Pons (tissue), 1 donor: ENCODE measurements around the gene TNK1.
"Not testable (repeated sequence)": the region's sequence is repeated elsewhere in the genome, so short reads cannot be mapped to it uniquely, and the experiment has no call there.

Source experiments
- DNase-seq: peaks from one replicate; pipeline ENCODE4 v3.0.0-alpha.2; 2016; ENCODE audit warnings: low spot score

TNK1 gene

GRCh38 chr17:7380855-7381683, at the start of gene TNK1:
TNK1 (plus strand) TSS chr17:7381089; CDS start chr17:7382927, 1,838 bp downstream.
- DNase-seq: no peak

- no peak for DNase-seq
Observed at GRCh38 chr17:7332111-7332510, 48.8 kb upstream of the TNK1 start.

GRCh38 chr17:7332600-7333069, 48.3 kb upstream of the TNK1 start:
- DNase-seq: not testable (repeated sequence)

GRCh38 chr17:7334938-7335538, 45.9 kb upstream of the TNK1 start:
- DNase-seq: no peak

GRCh38 chr17:7335765-7336164, 45.1 kb upstream of the TNK1 start:
- not testable (repeated sequence) for DNase-seq

GRCh38 chr17:7336240-7337175, 44.4 kb upstream of the TNK1 start, which contains the start of gene ACAP1:
ACAP1 (plus strand) TSS chr17:7336529; CDS start chr17:7336735, 206 bp downstream.
- no peak for DNase-seq

- not testable (repeated sequence) for DNase-seq
Observed at GRCh38 chr17:7337600-7337999, 43.3 kb upstream of the TNK1 start.

GRCh38 chr17:7340179-7340578, 40.7 kb upstream of the TNK1 start:
- DNase-seq: no peak

- no peak for DNase-seq
Observed at GRCh38 chr17:7341842-7342241, 39.0 kb upstream of the TNK1 start.

GRCh38 chr17:7343250-7343649, 37.6 kb upstream of the TNK1 start:
- DNase-seq: no peak

GRCh38 chr17:7346761-7347614, 33.9 kb upstream of the TNK1 start:
- DNase-seq: no peak

GRCh38 chr17:7347630-7348477, 33.0 kb upstream of the TNK1 start:
- DNase-seq: no peak

GRCh38 chr17:7348478-7349242, 32.2 kb upstream of the TNK1 start:
- DNase-seq: no peak

GRCh38 chr17:7351665-7352502, 29.0 kb upstream of the TNK1 start, which contains the start of gene KCTD11:
KCTD11 (plus strand) TSS chr17:7352162.
- DNase-seq: peak; percentile 85

- DNase-seq: peak; percentile 36
Observed at GRCh38 chr17:7352503-7352889, 28.4 kb upstream of the TNK1 start.

- no peak for DNase-seq
Observed at GRCh38 chr17:7352910-7353635, 27.8 kb upstream of the TNK1 start.

GRCh38 chr17:7354262-7354843, 26.5 kb upstream of the TNK1 start:
- DNase-seq: no peak
